GM23338 (cell line): ENCODE data around the gene PPFIBP1. TPM values are rescaled to one million over a fixed set of nuclear protein-coding genes. Genes with fewer than 3 reads are reported as not detected.

Experiments used
- ATAC-seq: fragments of 200-7000 bp; cut with Tn5 transposase; 3 replicates; pipeline ENCODE4 v1.9.1; 2020
- DNase-seq: peaks from one replicate; pipeline ENCODE4 v3.0.0-alpha.2; 2015; ENCODE audit warnings: low spot score
- H2AFZ ChIP-seq: fragments of 200-600 bp; sonication (generic); 2 replicates; pipeline ENCODE4 v1.8.0; 2016; ENCODE audit warnings: antibody characterized with exemption, mild to moderate bottlenecking, moderate library complexity
- H3F3A ChIP-seq: fragments of 200-600 bp; sonication (generic); replicated peaks from 2 replicates; pipeline ENCODE4 v1.8.0; 2017; ENCODE audit warnings: antibody characterized with exemption, mixed run types, low read depth
- H3K27ac ChIP-seq: fragments of 200-600 bp; sonication (generic); 2 replicates; pipeline ENCODE4 v1.6.1; 2016; ENCODE audit warnings: low read depth
- H3K27me3 ChIP-seq: fragments of 200-600 bp; sonication (generic); 2 replicates; pipeline ENCODE4 v1.8.0; 2016; ENCODE audit warnings: mild to moderate bottlenecking, mixed run types, moderate library complexity; ENCODE audit not compliant: insufficient read depth
- H3K36me3 ChIP-seq: fragments of 200-600 bp; sonication (generic); 2 replicates; pipeline ENCODE4 v1.8.0; 2016; ENCODE audit warnings: mild to moderate bottlenecking; ENCODE audit not compliant: insufficient read depth
- H3K4me1 ChIP-seq: fragments of 200-600 bp; sonication (generic); 2 replicates; pipeline ENCODE4 v1.8.0; 2016; ENCODE audit warnings: mild to moderate bottlenecking, moderate library complexity; ENCODE audit not compliant: insufficient read depth
- H3K4me2 ChIP-seq: fragments of 200-600 bp; sonication (generic); 2 replicates; pipeline ENCODE4 v1.7.1; 2017; ENCODE audit warnings: mixed run types
- H3K4me3 ChIP-seq: fragments of 200-600 bp; sonication (generic); 2 replicates; pipeline ENCODE4 v1.6.1; 2016; ENCODE audit warnings: mixed run types
- H3K79me2 ChIP-seq: fragments of 200-600 bp; sonication (generic); replicated peaks from 2 replicates; pipeline ENCODE4 v1.8.0; 2017; ENCODE audit warnings: mild to moderate bottlenecking; ENCODE audit not compliant: insufficient read depth
- H3K9me2 ChIP-seq: fragments of 200-600 bp; sonication (generic); 2 replicates; pipeline ENCODE4 v1.8.0; 2017; ENCODE audit not compliant: insufficient read depth
- H4K20me1 ChIP-seq: fragments of 200-600 bp; sonication (generic); replicated peaks from 2 replicates; pipeline ENCODE4 v1.8.0; 2017; ENCODE audit warnings: mild to moderate bottlenecking; ENCODE audit not compliant: insufficient read depth
- H3K27ac Mint-ChIP-seq: 2 replicates; pipeline ENCODE4 v1.8.0; 2020; ENCODE audit warnings: inconsistent platforms, mild to moderate bottlenecking, moderate library complexity, mixed read lengths
- H3K27me3 Mint-ChIP-seq: 3 replicates; pipeline ENCODE4 v1.8.0; 2022; ENCODE audit warnings: low read depth, mild to moderate bottlenecking, moderate library complexity, mixed read lengths, inconsistent platforms; ENCODE audit not compliant: insufficient read depth, poor library complexity
- H3K36me3 Mint-ChIP-seq: 3 replicates; pipeline ENCODE4 v1.8.0; 2021; ENCODE audit warnings: low read depth, mild to moderate bottlenecking, inconsistent platforms, moderate library complexity, mixed read lengths
- H3K4me1 Mint-ChIP-seq: 3 replicates; pipeline ENCODE4 v1.8.0; 2020; ENCODE audit warnings: mild to moderate bottlenecking, inconsistent platforms, mixed read lengths
- H3K4me3 Mint-ChIP-seq: 3 replicates; pipeline ENCODE4 v1.8.0; 2021; ENCODE audit warnings: moderate library complexity, mild to moderate bottlenecking, inconsistent platforms, mixed read lengths
- H3K9me3 Mint-ChIP-seq: 3 replicates; pipeline ENCODE4 v1.8.0; 2020; ENCODE audit warnings: moderate library complexity, mild to moderate bottlenecking, inconsistent platforms, mixed read lengths
- CREB1 ChIP-seq: fragments of 250-450 bp; sonication (Bioruptor Pico); IDR thresholded peaks from 2 replicates; pipeline ENCODE4 v1.5.0; 2020; ENCODE audit warnings: low read depth, mild to moderate bottlenecking, moderate library complexity
- CTCF ChIP-seq, 2 experiments: fragments of 200-600 bp in 1 of 2; sonication (generic) in 1 of 2; conservative IDR thresholded peaks; 2 replicates each; pipeline versions ENCODE4 v1.5.1 to v1.6.1; 2016 to 2017; ENCODE audit warnings: antibody characterized with exemption in 2 of 2, low read depth in 2 of 2, mild to moderate bottlenecking in 2 of 2, moderate library complexity in 1 of 2
- ETS1 ChIP-seq: IDR thresholded peaks from 2 replicates; pipeline ENCODE4 v1.6.1; 2016; ENCODE audit warnings: antibody characterized with exemption
- EZH2 ChIP-seq: fragments of 200-600 bp; sonication (generic); IDR thresholded peaks from one replicate; pipeline ENCODE4 v1.8.0; 2017; ENCODE audit warnings: antibody characterized with exemption, mild to moderate bottlenecking, low read depth; ENCODE audit not compliant: unreplicated experiment
- EZH2phosphoT487 ChIP-seq: fragments of 200-600 bp; sonication (generic); IDR thresholded peaks from one replicate; pipeline ENCODE4 v1.8.1; 2018; ENCODE audit warnings: antibody characterized with exemption; ENCODE audit not compliant: unreplicated experiment
- NANOG ChIP-seq: IDR thresholded peaks from 2 replicates; pipeline ENCODE4 v1.6.1; 2016; ENCODE audit warnings: antibody characterized with exemption, borderline replicate concordance
- POLR2AphosphoS5 ChIP-seq: IDR thresholded peaks from 2 replicates; pipeline ENCODE4 v1.6.1; 2016; ENCODE audit warnings: antibody characterized with exemption, low read depth
- REST ChIP-seq: IDR thresholded peaks from one replicate; pipeline ENCODE4 v1.6.1; 2018; ENCODE audit warnings: antibody characterized with exemption; ENCODE audit not compliant: unreplicated experiment
- STAT1 ChIP-seq: IDR thresholded peaks from one replicate; pipeline ENCODE4 v1.6.1; 2016; ENCODE audit warnings: antibody characterized with exemption; ENCODE audit not compliant: unreplicated experiment
- ZNF114 ChIP-seq: fragments of 250-450 bp; sonication (Bioruptor Pico); IDR thresholded peaks from 2 replicates; pipeline ENCODE4 v1.5.0; 2020; ENCODE audit warnings: mild to moderate bottlenecking, moderate library complexity
- ZNF331 ChIP-seq: fragments of 250-450 bp; sonication (Bioruptor Pico); IDR thresholded peaks from 2 replicates; pipeline ENCODE4 v1.5.0; 2020; ENCODE audit warnings: low read depth, mild to moderate bottlenecking, moderate library complexity
- ZNF462 ChIP-seq: fragments of 250-450 bp; sonication (Bioruptor Pico); IDR thresholded peaks from 2 replicates; pipeline ENCODE4 v1.5.0; 2020; ENCODE audit warnings: mild to moderate bottlenecking, moderate library complexity
- polyA plus RNA-seq: library from polyadenylated mRNA; unstranded; fragments of >200 nt; fragmentation: Nextera tagmentation; extraction: Ambion mirVana; gene quantifications from 2 replicates; pipeline ENCODE4 v1.2.1, GENCODE V29; 2016
- total RNA-seq: library from RNA; depleted of rRNA; stranded (reverse); fragments of >200 nt; shearing (Covaris generic); gene quantifications from 2 replicates; pipeline ENCODE4 v1.2.3, GENCODE V29; 2014

PPFIBP1 gene
- total and polyA plus RNA-seq, 2 experiments from 2014 or later = 33.2 to 41.9 TPM

GRCh38 chr12:27572486-27573255 is 48.7 kb downstream of the PPFIBP1 start:
- Histone ChIP-seq H3K4me2 (no peak overlapping the region), H4K20me1 (no peaks in the 10 kb centered on the region), H3K79me2 (no peaks in the 10 kb centered on the region; the same call in 1 of the 2 replicates), H3K36me3 (no peaks in the 10 kb centered on the region), H3K9me2 (no peaks in the 10 kb centered on the region), H3K4me3 (no peak overlapping the region), H3K27ac (no peak overlapping the region), H3F3A (no peaks in the 10 kb centered on the region), H2AFZ (no peak overlapping the region), H3K4me1 (peaks cover 10% of the 10 kb centered on the region), H3K27me3 (no peaks in the 10 kb centered on the region)
- H3K27ac Mint-ChIP-seq = no peak overlapping the region
- DNase-seq = no peak
- 0 out of 3 replicates have a peak, but pooled peaks cover 1% of the 10 kb centered on the region for H3K36me3 Mint-ChIP-seq
- TF ChIP-seq STAT1 = no peak
- TF ChIP-seq CTCF (conservative IDR thresholded peaks at IDR 0.05; ENCODE audit: low read depth in 2 of 2) = no peak
- TF ChIP-seq ZNF114 = no peak
- TF ChIP-seq EZH2phosphoT487 = no peak
- no peak for TF ChIP-seq EZH2
- no peak for TF ChIP-seq NANOG
- TF ChIP-seq ZNF331 (CRISPR knock-in tag) = no peak
- TF ChIP-seq CREB1 = no peak
- TF ChIP-seq ETS1 = no peak
- no peak for TF ChIP-seq ZNF462 (CRISPR knock-in tag)
- TF ChIP-seq POLR2AphosphoS5 = no peak
- TF ChIP-seq REST = no peak
- no peaks in the 10 kb centered on the region for H3K27me3 Mint-ChIP-seq
- H3K4me3 Mint-ChIP-seq = no peak overlapping the region
- no peaks in the 10 kb centered on the region for H3K9me3 Mint-ChIP-seq
- peaks cover 12% of the 10 kb centered on the region for H3K4me1 Mint-ChIP-seq
- ATAC-seq = no peak
